ENCODE results near the gene TBCK. TPM values are rescaled to one million over a fixed set of nuclear protein-coding genes. Genes with fewer than 3 reads are reported as not detected.
A peak's percentile ranks its signal among the peaks of the same experiment; 100 is the strongest.
"Not testable (repeated sequence)": the region's sequence is repeated elsewhere in the genome, so short reads cannot be mapped to it uniquely, and the experiment has no call there.

The TBCK gene
- polyA plus RNA-seq, 5 donors, result 31.0 to 66.2 (median 56.1) TPM

- DNase-seq, result no peak
Measured at GRCh38 chr4:106126062-106126461, 189.9 kb downstream of the TBCK start.

GRCh38 chr4:106119949-106120555 is 196.0 kb downstream of the TBCK start:
- not testable (repeated sequence) for DNase-seq

GRCh38 chr4:106116025-106116424 is 200.0 kb downstream of the TBCK start:
- no peak for DNase-seq

- DNase-seq, result no peak
Measured at GRCh38 chr4:106114270-106114669, 201.7 kb downstream of the TBCK start.

GRCh38 chr4:106111778-106112469 is 204.1 kb downstream of the TBCK start:
- DNase-seq, result not testable (repeated sequence)

GRCh38 chr4:106109929-106110328 is 206.1 kb downstream of the TBCK start:
- DNase-seq, result no peak

- DNase-seq, result no peak
Measured at GRCh38 chr4:106105697-106106096, 210.3 kb downstream of the TBCK start.

- no peak for DNase-seq
Measured at GRCh38 chr4:106104276-106104675, 211.7 kb downstream of the TBCK start.

- no peak for DNase-seq
Measured at GRCh38 chr4:106096454-106096853, 219.6 kb downstream of the TBCK start.

- no peak for DNase-seq
Measured at GRCh38 chr4:106095408-106095807, 220.6 kb downstream of the TBCK start.

- no peak for DNase-seq
Measured at GRCh38 chr4:106092361-106093040, 223.5 kb downstream of the TBCK start.

GRCh38 chr4:106090826-106091225 is 225.2 kb downstream of the TBCK start:
- no peak for DNase-seq

GRCh38 chr4:106083065-106083464 is 232.9 kb downstream of the TBCK start:
- DNase-seq, result no peak

GRCh38 chr4:106080376-106080775 is 235.6 kb downstream of the TBCK start:
- no peak for DNase-seq

GRCh38 chr4:106079616-106080015 is 236.4 kb downstream of the TBCK start:
- no peak for DNase-seq

- DNase-seq, result no peak
Measured at GRCh38 chr4:106065018-106065417, 251.0 kb downstream of the TBCK start.

- no peak for DNase-seq
Measured at GRCh38 chr4:106063009-106063408, 253.0 kb downstream of the TBCK start.

- no peak for DNase-seq
Measured at GRCh38 chr4:106062452-106062875, 253.5 kb downstream of the TBCK start.

- DNase-seq, result no peak
Measured at GRCh38 chr4:106058921-106059320, 257.1 kb downstream of the TBCK start.

- no peak for DNase-seq
Measured at GRCh38 chr4:106056914-106057313, 259.1 kb downstream of the TBCK start.

- DNase-seq, result peak; percentile 38 to 42
Measured at GRCh38 chr4:106051514-106051913, 264.5 kb downstream of the TBCK start.

- no peak for DNase-seq
Measured at GRCh38 chr4:106049490-106049889, 266.5 kb downstream of the TBCK start.

Data from right lung (tissue), 5 donors.